H9 (cell line): Measurements from ENCODE around the gene CCDC172. TPM values are rescaled to one million over a fixed set of nuclear protein-coding genes. Genes with fewer than 3 reads are reported as not detected.

ENCODE experiments used
- DNase-seq: peaks from one replicate; pipeline ENCODE4 v3.0.0-alpha.2; 2017
- H2AFZ ChIP-seq: one replicate; pipeline ENCODE4 v1.6.1; 2013; ENCODE audit warnings: mild to moderate bottlenecking, low read length, control low read depth, moderate library complexity
- H2AK5ac ChIP-seq: 2 replicates; pipeline ENCODE4 v1.6.1; 2013; ENCODE audit warnings: low read length, control low read depth, mixed read lengths; ENCODE audit not compliant: insufficient read length
- H2BK120ac ChIP-seq: one replicate; pipeline ENCODE4 v1.6.1; 2013; ENCODE audit warnings: low read depth, mild to moderate bottlenecking, low read length, control low read depth, inconsistent platforms; ENCODE audit not compliant: poor library complexity, severe bottlenecking
- H2BK12ac ChIP-seq: 2 replicates; pipeline ENCODE4 v1.6.1; 2013; ENCODE audit warnings: low read length, control low read depth, mixed read lengths, low read depth; ENCODE audit not compliant: insufficient read length
- H2BK15ac ChIP-seq: 2 replicates; pipeline ENCODE4 v1.6.1; 2013; ENCODE audit warnings: low read depth, low read length, control low read depth
- H2BK20ac ChIP-seq: one replicate; pipeline ENCODE4 v1.6.1; 2013; ENCODE audit warnings: low read depth, mild to moderate bottlenecking, low read length, control low read depth, inconsistent platforms; ENCODE audit not compliant: poor library complexity, severe bottlenecking
- H2BK5ac ChIP-seq: 2 replicates; pipeline ENCODE4 v1.6.1; 2013; ENCODE audit warnings: low read length, control low read depth, mixed read lengths; ENCODE audit not compliant: insufficient read length
- H3K14ac ChIP-seq: 2 replicates; pipeline ENCODE4 v1.6.1; 2013; ENCODE audit warnings: low read length, control low read depth; ENCODE audit not compliant: insufficient read depth
- H3K18ac ChIP-seq: 2 replicates; pipeline ENCODE4 v1.6.1; 2013; ENCODE audit warnings: low read depth, mild to moderate bottlenecking, mixed read lengths, low read length, control low read depth; ENCODE audit not compliant: insufficient read length
- H3K23ac ChIP-seq: 2 replicates; pipeline ENCODE4 v1.6.1; 2013; ENCODE audit warnings: low read length, control low read depth, mixed read lengths, low read depth; ENCODE audit not compliant: insufficient read length
- H3K23me2 ChIP-seq: 2 replicates; pipeline ENCODE4 v1.6.1; 2013; ENCODE audit warnings: low read depth, mild to moderate bottlenecking, mixed read lengths, low read length, control low read depth; ENCODE audit not compliant: insufficient read length, poor library complexity, severe bottlenecking
- H3K27ac ChIP-seq: 2 replicates; pipeline ENCODE4 v1.5.1; 2013; ENCODE audit warnings: low read length, control low read depth, mixed read lengths, low read depth; ENCODE audit not compliant: insufficient read length
- H3K27me3 ChIP-seq: 2 replicates; pipeline ENCODE4 v1.6.1; 2013; ENCODE audit warnings: low read length, control low read depth, inconsistent platforms; ENCODE audit not compliant: insufficient read depth
- H3K4ac ChIP-seq: 2 replicates; pipeline ENCODE4 v1.6.1; 2013; ENCODE audit warnings: low read depth, mild to moderate bottlenecking, control low read depth, inconsistent platforms, low read length, moderate library complexity
- H3K4me1 ChIP-seq: 2 replicates; pipeline ENCODE4 v1.6.1; 2013; ENCODE audit warnings: low read length, control low read depth, inconsistent platforms; ENCODE audit not compliant: insufficient read depth
- H3K4me2 ChIP-seq: 2 replicates; pipeline ENCODE4 v1.6.1; 2013; ENCODE audit warnings: low read length, control low read depth, mixed read lengths; ENCODE audit not compliant: insufficient read length, insufficient read depth
- H3K56ac ChIP-seq: 2 replicates; pipeline ENCODE4 v1.6.1; 2013; ENCODE audit warnings: low read depth, mild to moderate bottlenecking, mixed read lengths, low read length, control low read depth; ENCODE audit not compliant: insufficient read length
- H3K79me1 ChIP-seq: 2 replicates; pipeline ENCODE4 v1.6.1; 2013; ENCODE audit warnings: low read depth, mild to moderate bottlenecking, moderate library complexity, low read length, control low read depth, inconsistent platforms; ENCODE audit not compliant: insufficient read depth, poor library complexity, severe bottlenecking
- H3K79me2 ChIP-seq: 2 replicates; pipeline ENCODE4 v1.6.1; 2013; ENCODE audit warnings: low read length, control low read depth, inconsistent platforms; ENCODE audit not compliant: insufficient read depth
- H3K9ac ChIP-seq: 2 replicates; pipeline ENCODE4 v1.6.1; 2013; ENCODE audit warnings: low read length, control low read depth, mixed read lengths; ENCODE audit not compliant: insufficient read length; ENCODE audit errors: extremely low read depth
- H3K9me3 ChIP-seq: one replicate; pipeline ENCODE4 v1.6.1; 2013; ENCODE audit warnings: low read depth, low read length, inconsistent platforms; ENCODE audit not compliant: control insufficient read depth
- H3T11ph ChIP-seq: one replicate; pipeline ENCODE4 v1.6.1; 2013; ENCODE audit warnings: mild to moderate bottlenecking, low read length, control low read depth, inconsistent platforms
- H4K20me1 ChIP-seq: one replicate; pipeline ENCODE4 v1.6.1; 2013; ENCODE audit not compliant: control insufficient read depth, insufficient read length, insufficient read depth
- H4K5ac ChIP-seq: 2 replicates; pipeline ENCODE4 v1.6.1; 2013; ENCODE audit warnings: low read depth, mild to moderate bottlenecking, mixed read lengths, low read length, control low read depth; ENCODE audit not compliant: insufficient read length
- H4K8ac ChIP-seq: replicated peaks from 2 replicates; pipeline ENCODE4 v1.6.1; 2013; ENCODE audit warnings: low read length, control low read depth, mixed read lengths, low read depth; ENCODE audit not compliant: insufficient read length
- H4K91ac ChIP-seq: 2 replicates; pipeline ENCODE4 v1.6.1; 2013; ENCODE audit warnings: low read depth, mild to moderate bottlenecking, moderate library complexity, mixed read lengths, low read length, control low read depth; ENCODE audit not compliant: insufficient read length
- H3K27ac Mint-ChIP-seq, 3 experiments: 2 replicates in 2 of 3; 3 replicates in 1 of 3; pipeline ENCODE4 v1.8.0; 2020 to 2021; ENCODE audit warnings: mixed read lengths in 3 of 3, mild to moderate bottlenecking in 1 of 3, moderate library complexity in 1 of 3
- H3K27me3 Mint-ChIP-seq: 2 replicates; pipeline ENCODE4 v1.8.0; 2021; ENCODE audit warnings: low read depth, mild to moderate bottlenecking, moderate library complexity, mixed read lengths
- H3K36me3 Mint-ChIP-seq, 3 experiments: 2 replicates in 2 of 3; 3 replicates in 1 of 3; pipeline ENCODE4 v1.8.0; 2020 to 2021; ENCODE audit warnings: low read depth in 3 of 3, mixed read lengths in 3 of 3; ENCODE audit not compliant: insufficient read depth in 1 of 3
- H3K4me1 Mint-ChIP-seq, 2 experiments: 2 replicates each; pipeline ENCODE4 v1.8.0; 2020; ENCODE audit warnings: mixed read lengths in 2 of 2
- H3K4me3 Mint-ChIP-seq, 2 experiments: 2 replicates in 1 of 2; 3 replicates in 1 of 2; pipeline ENCODE4 v1.8.0; 2020 to 2021; ENCODE audit warnings: mild to moderate bottlenecking in 2 of 2, mixed read lengths in 2 of 2, moderate library complexity in 1 of 2
- H3K9me3 Mint-ChIP-seq, 2 experiments: 2 replicates in 1 of 2; 3 replicates in 1 of 2; pipeline ENCODE4 v1.8.0; 2020; ENCODE audit warnings: mild to moderate bottlenecking in 2 of 2, mixed read lengths in 2 of 2, moderate library complexity in 1 of 2
- WGBS: extraction: QIAGEN DNeasy Blood & Tissue Kit; methylation state at CpG from one replicate; pipeline ENCODE4 v1.1.7; 2013; ENCODE audit warnings: missing lambda C conversion rate, low lambda C conversion rate, mixed read lengths; ENCODE audit not compliant: insufficient read length; ENCODE audit errors: extremely low coverage; 5-methylcytosine and 5-hydroxymethylcytosine counted together
- total RNA-seq: library from RNA; stranded (reverse); gene quantifications from 2 replicates; pipeline ENCODE4 v1.2.1, GENCODE V29; 2021
- TF ChIP-seq, protein P1 (sequence below): fragments of 200-600 bp; sonication (generic); conservative IDR thresholded peaks from 3 replicates; pipeline ENCODE4 v1.8.0; 2021; ENCODE audit warnings: antibody characterized with exemption, mild to moderate bottlenecking

Gene CCDC172
- total RNA-seq, 1 experiment from 2014 or later, result 1.3 TPM

DNA sequence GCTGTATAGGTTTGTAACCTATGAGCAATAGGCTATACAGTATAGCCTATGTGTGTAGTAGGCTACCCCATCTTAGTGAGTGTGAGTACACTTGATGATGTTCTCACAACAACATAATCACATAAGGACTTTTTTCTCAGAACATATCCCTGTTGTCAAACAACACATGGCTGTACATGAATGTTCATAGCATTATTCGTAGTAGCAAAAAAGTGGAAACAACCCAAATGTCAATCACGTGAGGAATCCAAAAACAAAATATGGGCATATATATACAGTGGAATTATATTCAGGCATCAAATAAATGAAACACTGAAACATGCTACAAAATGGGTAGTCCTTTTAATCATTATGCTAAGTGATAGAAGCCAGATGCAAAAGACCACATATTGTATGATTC lies 31.1 kb downstream of the CCDC172 start:
- no peak overlapping the region for H2BK20ac ChIP-seq
- no peak overlapping the region for H2AK5ac ChIP-seq
- no peak overlapping the region for H3K23ac ChIP-seq

More for the DNA sequence above, 31.1 kb downstream of the CCDC172 start:
- H2BK12ac ChIP-seq, result no peak overlapping the region
- no peak overlapping the region for H3K4ac ChIP-seq
- TF ChIP-seq, protein P1, sequence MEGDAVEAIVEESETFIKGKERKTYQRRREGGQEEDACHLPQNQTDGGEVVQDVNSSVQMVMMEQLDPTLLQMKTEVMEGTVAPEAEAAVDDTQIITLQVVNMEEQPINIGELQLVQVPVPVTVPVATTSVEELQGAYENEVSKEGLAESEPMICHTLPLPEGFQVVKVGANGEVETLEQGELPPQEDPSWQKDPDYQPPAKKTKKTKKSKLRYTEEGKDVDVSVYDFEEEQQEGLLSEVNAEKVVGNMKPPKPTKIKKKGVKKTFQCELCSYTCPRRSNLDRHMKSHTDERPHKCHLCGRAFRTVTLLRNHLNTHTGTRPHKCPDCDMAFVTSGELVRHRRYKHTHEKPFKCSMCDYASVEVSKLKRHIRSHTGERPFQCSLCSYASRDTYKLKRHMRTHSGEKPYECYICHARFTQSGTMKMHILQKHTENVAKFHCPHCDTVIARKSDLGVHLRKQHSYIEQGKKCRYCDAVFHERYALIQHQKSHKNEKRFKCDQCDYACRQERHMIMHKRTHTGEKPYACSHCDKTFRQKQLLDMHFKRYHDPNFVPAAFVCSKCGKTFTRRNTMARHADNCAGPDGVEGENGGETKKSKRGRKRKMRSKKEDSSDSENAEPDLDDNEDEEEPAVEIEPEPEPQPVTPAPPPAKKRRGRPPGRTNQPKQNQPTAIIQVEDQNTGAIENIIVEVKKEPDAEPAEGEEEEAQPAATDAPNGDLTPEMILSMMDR, result no peak
- no peak overlapping the region for H3K14ac ChIP-seq
- H2AFZ ChIP-seq, result no peak overlapping the region
- H4K91ac ChIP-seq, result no peak overlapping the region
- Mint-ChIP-seq H3K27ac (no peak overlapping the region), H3K36me3 (peaks cover 0 to 12% (median 4%) of the 10 kb centered on the region in 3 experiments; a peak in 3 of 7 replicates), H3K9me3 (peaks cover 0 to 3% of the 10 kb centered on the region in 2 experiments; a peak in 3 of 5 replicates), H3K4me3 (no peak overlapping the region), H3K27me3 (no peaks in the 10 kb centered on the region), H3K4me1 (no peaks in the 10 kb centered on the region)
- no peak overlapping the region for H3K9ac ChIP-seq
- H2BK15ac ChIP-seq, result no peak overlapping the region
- H4K8ac ChIP-seq, result no peak overlapping the region
- no peak overlapping the region for H2BK120ac ChIP-seq
- H3K23me2 ChIP-seq, result no peaks in the 10 kb centered on the region
- no peak overlapping the region for H2BK5ac ChIP-seq
- no peak overlapping the region for H3K56ac ChIP-seq
- DNase-seq, result no peak
- no peak overlapping the region for H3T11ph ChIP-seq
- H3K9me3 ChIP-seq, result no peaks in the 10 kb centered on the region
- H3K79me1 ChIP-seq, result no peaks in the 10 kb centered on the region
- no peak overlapping the region for H4K5ac ChIP-seq
- H3K79me2 ChIP-seq, result no peaks in the 10 kb centered on the region
- no peak overlapping the region for H3K27ac ChIP-seq
- no peak overlapping the region for H3K4me2 ChIP-seq
- WGBS, result no CpG with 5 or more reads among the region's 2 CpGs
- no peaks in the 10 kb centered on the region for H3K27me3 ChIP-seq
- no peak overlapping the region for H3K18ac ChIP-seq
- H4K20me1 ChIP-seq, result no peaks in the 10 kb centered on the region
- H3K4me1 ChIP-seq, result no peaks in the 10 kb centered on the region
